ENCODE measurements around the gene MUTYH. TPM values are rescaled to one million over a fixed set of nuclear protein-coding genes. Genes with fewer than 3 reads are reported as not detected.

The MUTYH gene
- total RNA-seq, 1 donor from 2014 or later = 61.9 TPM

GRCh38 chr1:45304311-45305081, 35.7 kb downstream of the MUTYH start:
- no peak for DNase-seq (ENCODE audit: low read depth, low spot score)
- H3K36me3 Mint-ChIP-seq (ENCODE audit: low read depth) = no peaks in the 10 kb centered on the region
- H3K27me3 Mint-ChIP-seq (ENCODE audit: low read depth) = no peaks in the 10 kb centered on the region
- no peak for TF ChIP-seq CTCF (conservative IDR thresholded peaks at IDR 0.05)
- H3K9me3 Mint-ChIP-seq = no peaks in the 10 kb centered on the region
- H3K4me3 Mint-ChIP-seq = peak overlapping the region; percentile 93
- peak overlapping the region; percentile 93 for H3K27ac Mint-ChIP-seq (ENCODE audit: unreplicated experiment)
- peaks cover 41% of the 10 kb centered on the region for H3K4me1 Mint-ChIP-seq

GRCh38 chr1:45303520-45304310, 36.5 kb downstream of the MUTYH start:
- Mint-ChIP-seq H3K4me1 (peaks cover 41% of the 10 kb centered on the region), H3K4me3 (peak overlapping the region; percentile 93), H3K36me3 (ENCODE audit: low read depth) (no peaks in the 10 kb centered on the region), H3K27ac (ENCODE audit: unreplicated experiment) (peak overlapping the region; percentile 93), H3K27me3 (ENCODE audit: low read depth) (no peaks in the 10 kb centered on the region), H3K9me3 (no peaks in the 10 kb centered on the region)
- peak; percentile 86 for DNase-seq (ENCODE audit: low read depth, low spot score)
- TF ChIP-seq CTCF (conservative IDR thresholded peaks at IDR 0.05) = peak; percentile 65

- H3K9me3 Mint-ChIP-seq = no peaks in the 10 kb centered on the region
- H3K4me1 Mint-ChIP-seq = peaks cover 52% of the 10 kb centered on the region
- no peaks in the 10 kb centered on the region for H3K36me3 Mint-ChIP-seq (ENCODE audit: low read depth)
- no peak overlapping the region for H3K27ac Mint-ChIP-seq (ENCODE audit: unreplicated experiment)
- TF ChIP-seq CTCF (conservative IDR thresholded peaks at IDR 0.05) = no peak
- peak overlapping the region; percentile 66 for H3K4me3 Mint-ChIP-seq
- H3K27me3 Mint-ChIP-seq (ENCODE audit: low read depth) = no peaks in the 10 kb centered on the region
- no peak for DNase-seq (ENCODE audit: low read depth, low spot score)
Measured at GRCh38 chr1:45302505-45303150, 37.6 kb downstream of the MUTYH start.

GRCh38 chr1:45300669-45300997, 39.6 kb downstream of the MUTYH start:
- no peaks in the 10 kb centered on the region for H3K27me3 Mint-ChIP-seq (ENCODE audit: low read depth)
- no peaks in the 10 kb centered on the region for H3K9me3 Mint-ChIP-seq
- no peak for TF ChIP-seq CTCF (conservative IDR thresholded peaks at IDR 0.05)
- H3K4me1 Mint-ChIP-seq = peaks cover 46% of the 10 kb centered on the region
- H3K4me3 Mint-ChIP-seq = peak overlapping the region; percentile 86
- DNase-seq (ENCODE audit: low read depth, low spot score) = no peak
- no peak overlapping the region for H3K27ac Mint-ChIP-seq (ENCODE audit: unreplicated experiment)
- H3K36me3 Mint-ChIP-seq (ENCODE audit: low read depth) = no peaks in the 10 kb centered on the region

- no peaks in the 10 kb centered on the region for H3K27me3 Mint-ChIP-seq (ENCODE audit: low read depth)
- peak; percentile 83 for TF ChIP-seq CTCF (conservative IDR thresholded peaks at IDR 0.05)
- H3K36me3 Mint-ChIP-seq (ENCODE audit: low read depth) = no peaks in the 10 kb centered on the region
- H3K4me1 Mint-ChIP-seq = peaks cover 41% of the 10 kb centered on the region
- H3K9me3 Mint-ChIP-seq = no peaks in the 10 kb centered on the region
- peak overlapping the region; percentile 86 for H3K4me3 Mint-ChIP-seq
- no peak overlapping the region for H3K27ac Mint-ChIP-seq (ENCODE audit: unreplicated experiment)
- DNase-seq (ENCODE audit: low read depth, low spot score) = peak; percentile 33
Measured at GRCh38 chr1:45299981-45300668, 40.1 kb downstream of the MUTYH start.

Data from neural crest cell (in vitro differentiated cells).